Activated CD4-positive, alpha-beta memory T cell treated with anti-CD3 and anti-CD28 coated beads, Interleukin-2, amount 10 ng/mL, durations not matched to agents 7 days and 5 days (primary cell): ENCODE measurements around the gene TTPAL. TPM values are rescaled to one million over a fixed set of nuclear protein-coding genes. Genes with fewer than 3 reads are reported as not detected.
A peak's percentile ranks its signal among the peaks of the same experiment; 100 is the strongest.

Source experiments
- CTCF ChIA-PET: fragments of 350-600 bp; sonication (Branson Sonifier 250); formaldehyde crosslinking; loops from one replicate; lab custom pipeline; 2021; ENCODE audit warnings: antibody characterized with exemption, inconsistent platforms; lab: Charles Lee
- POLR2A ChIA-PET: fragments of 350-600 bp; sonication (Branson Sonifier 250); formaldehyde crosslinking; loops from one replicate; lab custom pipeline; 2021; ENCODE audit warnings: antibody characterized with exemption; lab: Charles Lee
- DNase-seq: peaks from one replicate; pipeline ENCODE4 v3.0.0-alpha.2; 2020
- H3K27ac Mint-ChIP-seq: one replicate; pipeline ENCODE4 v1.8.0; 2021; ENCODE audit warnings: mild to moderate bottlenecking, mixed read lengths
- H3K27me3 Mint-ChIP-seq: one replicate; pipeline ENCODE4 v1.8.0; 2021; ENCODE audit warnings: mixed read lengths
- H3K36me3 Mint-ChIP-seq: one replicate; pipeline ENCODE4 v1.8.0; 2021; ENCODE audit warnings: low read depth, mixed read lengths
- H3K4me1 Mint-ChIP-seq: one replicate; pipeline ENCODE4 v1.8.0; 2021; ENCODE audit warnings: mixed read lengths
- H3K4me3 Mint-ChIP-seq: one replicate; pipeline ENCODE4 v1.8.0; 2021; ENCODE audit warnings: mild to moderate bottlenecking, mixed read lengths
- H3K9me3 Mint-ChIP-seq: one replicate; pipeline ENCODE4 v1.8.0; 2021; ENCODE audit warnings: mixed read lengths
- total RNA-seq, 2 experiments: library from RNA; stranded (reverse); gene quantifications; one replicate each; pipeline ENCODE4 v1.2.3, GENCODE V29; 2021

TTPAL gene
- total RNA-seq, 2 experiments from 2014 or later, result 15.5 to 16.6 TPM

DNA sequence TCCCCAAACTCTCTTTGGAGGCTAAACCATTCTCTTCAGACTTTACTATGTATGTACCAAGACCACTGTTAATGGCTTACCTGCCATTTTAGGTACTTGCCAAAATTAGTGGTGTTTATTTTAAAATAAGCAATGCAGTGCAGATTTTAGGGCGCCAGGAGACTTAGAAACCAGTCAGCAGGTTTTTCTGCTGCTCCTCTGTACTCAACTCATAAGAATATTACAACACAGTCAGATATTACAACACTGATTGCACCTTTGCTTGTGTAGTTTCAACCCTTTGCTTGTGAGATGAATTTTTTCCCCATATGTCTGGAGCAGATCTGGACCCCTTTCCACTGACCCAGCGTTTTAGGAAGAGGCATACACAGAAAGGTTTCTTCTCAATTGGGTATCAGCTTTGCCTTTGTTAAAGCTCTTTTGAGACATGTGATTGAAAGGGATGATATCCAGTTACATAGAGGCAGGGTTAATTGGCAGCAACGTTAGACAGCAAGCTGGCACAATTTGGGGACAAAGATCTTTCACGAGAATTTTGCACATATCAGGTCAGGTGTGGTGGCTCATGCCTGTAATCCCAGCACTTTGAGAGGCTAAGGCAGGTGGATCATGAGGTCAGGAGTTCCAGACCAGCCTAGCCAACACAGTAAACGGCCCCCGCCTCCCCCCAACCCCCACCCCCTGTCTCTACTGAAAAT, 6.2 kb downstream of the TTPAL start:
- Mint-ChIP-seq H3K27me3 (no peaks in the 10 kb centered on the region), H3K36me3 (peaks cover 36% of the 10 kb centered on the region), H3K9me3 (no peaks in the 10 kb centered on the region), H3K4me1 (peaks cover 7% of the 10 kb centered on the region), H3K4me3 (no peak overlapping the region), H3K27ac (no peak overlapping the region)
- ChIA-PET CTCF (no interaction called here), POLR2A (no interaction called here)
- no peak for DNase-seq

DNA sequence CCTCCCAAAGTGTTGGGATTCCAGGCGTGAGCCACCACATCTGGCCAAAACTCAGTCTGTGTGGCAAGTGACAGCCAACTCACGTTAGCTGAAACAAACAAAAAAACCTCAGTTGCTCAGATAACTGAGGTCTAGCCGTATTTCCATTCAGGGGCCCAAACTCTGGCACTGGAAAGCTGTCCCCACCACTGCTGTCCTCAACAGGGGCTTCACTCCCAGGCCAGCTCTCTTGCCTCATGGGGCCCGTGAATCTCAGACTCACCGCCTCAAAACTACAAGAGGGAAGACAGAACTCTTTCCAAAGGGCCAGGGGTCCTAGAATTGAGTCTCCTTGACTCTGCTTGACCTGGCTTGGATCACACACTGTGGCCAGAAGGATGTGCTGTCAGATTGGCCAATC, 7.4 kb downstream of the TTPAL start:
- H3K4me3 Mint-ChIP-seq, result no peak overlapping the region
- no peak for DNase-seq
- H3K36me3 Mint-ChIP-seq, result peaks cover 36% of the 10 kb centered on the region
- H3K9me3 Mint-ChIP-seq, result no peaks in the 10 kb centered on the region
- no peak overlapping the region for H3K27ac Mint-ChIP-seq
- H3K4me1 Mint-ChIP-seq, result peaks cover 2% of the 10 kb centered on the region
- CTCF ChIA-PET, result no interaction called here
- no peaks in the 10 kb centered on the region for H3K27me3 Mint-ChIP-seq
- POLR2A ChIA-PET, result no interaction called here

DNA sequence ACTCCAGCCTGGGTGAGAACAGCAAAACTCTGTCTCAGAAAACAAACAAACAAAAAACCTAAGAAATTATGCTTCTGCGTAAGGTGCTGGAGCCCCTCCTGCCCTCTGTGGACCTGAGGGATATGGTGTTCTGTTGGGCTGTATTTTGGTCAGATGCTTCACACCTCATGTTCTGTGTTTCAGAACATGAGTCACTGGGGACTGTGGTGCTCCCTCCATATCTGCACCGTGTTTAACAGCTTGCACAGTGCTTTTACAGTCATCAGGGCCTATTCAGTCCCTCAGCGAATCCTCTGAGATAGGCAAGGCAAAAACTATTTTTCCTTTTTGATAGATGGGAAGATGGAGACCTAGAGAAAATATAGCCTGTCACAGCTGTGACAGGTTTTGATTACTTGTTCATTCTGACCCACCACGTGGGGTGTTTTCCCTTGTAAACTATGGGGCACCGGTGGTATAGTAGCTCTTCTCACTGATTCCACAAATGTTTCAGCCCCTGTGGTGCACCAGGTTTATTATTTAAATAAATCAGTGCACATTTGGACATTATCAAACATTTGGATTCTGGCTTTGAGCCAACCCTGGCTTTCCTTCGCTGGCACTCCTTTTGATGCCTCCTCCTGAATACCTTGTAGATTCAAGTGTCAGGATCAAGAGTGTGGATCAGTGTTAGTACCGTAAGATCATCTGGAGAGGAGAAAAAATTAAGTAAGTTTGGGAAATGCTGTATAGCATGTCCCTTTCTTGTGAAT, 9.6 kb downstream of the TTPAL start:
- Mint-ChIP-seq H3K27ac (no peak overlapping the region), H3K27me3 (no peaks in the 10 kb centered on the region), H3K9me3 (no peaks in the 10 kb centered on the region), H3K36me3 (peaks cover 53% of the 10 kb centered on the region), H3K4me3 (no peak overlapping the region), H3K4me1 (peaks cover 7% of the 10 kb centered on the region)
- ChIA-PET CTCF (interaction anchor here (0.9 to 1.0 kb wide), 2 partner anchors 23 to 125 kb away, joined by 3 to 4 read pairs; no protein-coding TSS in a partner anchor), POLR2A (interaction anchor here (1.1 kb wide), 1 partner anchor 9 kb away, joined by 6 read pairs; the partner anchor contains the start of gene TTPAL)
- no peak for DNase-seq

DNA sequence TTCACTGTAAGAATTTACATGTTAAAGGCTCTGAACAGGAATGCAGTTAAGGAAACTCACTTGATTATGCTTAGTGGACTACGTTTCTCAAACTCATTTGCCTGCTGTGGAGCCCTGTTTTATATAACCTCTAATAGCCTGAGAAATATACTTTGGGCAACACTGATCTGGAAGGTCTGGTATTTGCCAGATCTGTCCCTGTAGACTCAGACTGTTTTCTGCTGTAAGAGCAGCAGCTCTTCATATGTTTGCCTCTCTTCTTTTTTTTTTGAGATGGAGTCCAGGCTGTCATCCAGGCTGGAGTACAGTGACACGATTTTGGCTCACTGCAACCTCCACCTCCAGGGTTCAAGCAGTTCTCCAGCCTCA, 10.1 kb downstream of the TTPAL start:
- ChIA-PET POLR2A (interaction anchor here (1.1 kb wide), 1 partner anchor 10 kb away, joined by 6 read pairs; the partner anchor contains the start of gene TTPAL), CTCF (interaction anchor here (1.0 kb wide), 1 partner anchor 124 kb away, joined by 4 read pairs; no protein-coding TSS in a partner anchor)
- no peak overlapping the region for H3K27ac Mint-ChIP-seq
- no peaks in the 10 kb centered on the region for H3K27me3 Mint-ChIP-seq
- H3K4me1 Mint-ChIP-seq, result peaks cover 10% of the 10 kb centered on the region
- peaks cover 51% of the 10 kb centered on the region for H3K36me3 Mint-ChIP-seq
- no peak overlapping the region for H3K4me3 Mint-ChIP-seq
- no peak for DNase-seq
- no peaks in the 10 kb centered on the region for H3K9me3 Mint-ChIP-seq

DNA sequence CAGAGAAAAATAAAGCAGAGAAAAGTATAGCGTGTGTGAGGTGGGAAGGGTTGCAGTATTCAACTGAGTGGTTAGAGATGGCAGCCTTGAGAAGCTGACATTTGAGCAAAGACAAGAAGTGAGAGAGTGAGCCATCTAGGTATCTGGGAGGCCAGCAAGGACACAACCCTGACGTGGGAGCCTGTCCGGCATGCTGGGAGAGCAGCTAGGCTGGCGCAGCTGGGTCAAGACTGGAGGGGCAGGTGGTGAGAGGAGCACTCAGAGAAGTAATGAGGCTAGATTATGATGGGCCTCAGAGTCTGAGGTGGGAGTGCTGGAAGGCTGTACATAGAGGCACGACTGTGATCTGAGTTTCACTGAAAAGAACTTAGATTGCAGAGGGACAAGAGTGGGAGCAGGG, 12.9 kb downstream of the TTPAL start:
- Mint-ChIP-seq H3K27ac (peak overlapping the region; percentile 2), H3K4me1 (peaks cover 26% of the 10 kb centered on the region), H3K27me3 (no peaks in the 10 kb centered on the region), H3K4me3 (no peak overlapping the region), H3K9me3 (no peaks in the 10 kb centered on the region), H3K36me3 (peaks cover 53% of the 10 kb centered on the region)
- ChIA-PET CTCF (no interaction called here), POLR2A (interaction anchor here (1.0 kb wide), 1 partner anchor 13 kb away, joined by 3 read pairs; the partner anchor contains the start of gene TTPAL)
- no peak for DNase-seq

DNA sequence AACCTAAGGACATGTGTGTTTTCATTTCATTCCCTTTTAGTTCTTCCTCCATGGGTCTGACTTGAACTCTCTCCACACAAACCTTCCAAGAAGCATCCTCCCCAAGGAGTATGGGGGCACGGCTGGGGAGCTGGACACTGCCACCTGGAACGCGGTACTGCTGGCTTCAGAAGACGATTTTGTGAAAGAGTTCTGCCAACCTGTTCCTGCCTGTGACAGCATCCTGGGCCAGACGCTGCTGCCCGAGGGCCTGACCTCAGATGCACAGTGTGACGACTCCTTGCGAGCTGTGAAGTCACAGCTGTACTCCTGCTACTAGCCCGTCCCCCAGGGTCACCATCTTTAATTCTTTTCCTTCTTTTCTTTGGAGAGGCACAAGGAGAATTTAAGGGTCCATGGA, 13.5 kb downstream of the TTPAL start:
- DNase-seq, result no peak
- Mint-ChIP-seq H3K4me3 (no peak overlapping the region), H3K36me3 (peaks cover 53% of the 10 kb centered on the region), H3K27me3 (no peaks in the 10 kb centered on the region), H3K4me1 (peaks cover 26% of the 10 kb centered on the region), H3K9me3 (no peaks in the 10 kb centered on the region), H3K27ac (no peak overlapping the region)
- ChIA-PET CTCF (interaction anchor here (2.0 kb wide), 1 partner anchor 14 kb away, joined by 5 read pairs; the partner anchor contains the start of gene TTPAL), POLR2A (interaction anchor here (1.4 kb wide), 1 partner anchor 13 kb away, joined by 7 read pairs; the partner anchor contains the start of gene TTPAL)

DNA sequence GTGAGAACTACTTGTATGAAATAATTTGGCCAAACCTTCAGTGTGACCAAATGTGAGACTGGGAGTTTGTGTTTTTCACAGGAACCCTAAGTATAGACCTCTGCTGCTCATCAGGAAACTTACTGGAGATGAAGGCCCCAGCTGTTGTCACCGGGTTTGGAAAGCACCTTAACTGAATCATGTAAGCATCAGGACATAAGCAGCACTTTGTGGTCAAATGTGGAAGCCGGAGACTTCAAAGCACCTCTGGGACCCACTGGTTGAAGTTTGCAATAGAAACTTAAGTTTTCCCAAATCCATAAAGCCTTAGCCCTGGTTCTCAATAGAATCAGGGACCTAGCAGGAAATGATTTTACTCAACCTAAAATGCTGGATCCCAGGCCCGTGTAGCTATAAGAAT, 14.3 kb downstream of the TTPAL start:
- DNase-seq, result no peak
- H3K4me1 Mint-ChIP-seq, result peaks cover 31% of the 10 kb centered on the region
- no peak overlapping the region for H3K27ac Mint-ChIP-seq
- ChIA-PET POLR2A (interaction anchor here (1.4 kb wide), 1 partner anchor 14 kb away, joined by 7 read pairs; the partner anchor contains the start of gene TTPAL), CTCF (interaction anchor here (2.0 kb wide), 1 partner anchor 14 kb away, joined by 5 read pairs; the partner anchor contains the start of gene TTPAL)
- H3K27me3 Mint-ChIP-seq, result no peaks in the 10 kb centered on the region
- H3K36me3 Mint-ChIP-seq, result peaks cover 57% of the 10 kb centered on the region
- H3K9me3 Mint-ChIP-seq, result no peaks in the 10 kb centered on the region
- no peak overlapping the region for H3K4me3 Mint-ChIP-seq

DNA sequence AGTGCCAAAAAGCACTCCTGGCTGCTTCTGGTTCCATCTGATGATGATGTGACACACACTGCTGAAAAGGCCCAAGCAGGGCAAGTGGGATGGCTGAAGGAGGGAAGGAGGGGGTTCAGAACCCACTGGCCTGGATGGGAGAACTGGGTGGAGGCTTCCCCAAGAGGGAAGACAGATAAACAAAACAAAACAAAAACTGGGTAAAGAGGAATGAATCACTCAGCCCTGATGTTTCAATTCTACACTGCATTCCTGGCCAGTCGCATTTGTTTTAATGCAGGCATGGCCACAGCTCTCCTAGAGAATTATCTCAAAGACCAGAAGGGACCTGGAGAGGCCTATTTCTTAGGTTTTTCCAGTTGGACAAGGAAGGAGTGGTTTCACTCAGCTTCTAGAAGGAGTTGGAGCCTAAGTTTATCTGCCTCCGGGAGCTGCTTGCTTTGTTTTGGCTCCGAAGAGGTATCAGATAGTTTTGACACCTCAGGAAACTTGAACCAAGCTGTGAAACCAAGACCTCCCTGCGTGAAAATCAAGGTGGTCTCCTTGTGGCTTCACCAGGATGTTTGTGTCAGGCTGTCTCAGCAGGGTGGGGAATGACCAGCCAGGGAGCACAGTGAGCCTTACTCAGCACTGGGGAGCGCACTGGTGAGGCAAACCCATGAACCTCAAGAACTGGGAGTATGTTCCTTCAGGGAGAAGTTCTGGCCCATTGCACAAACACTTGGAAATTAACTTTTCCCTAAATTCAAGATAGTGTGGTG, 16.1 kb downstream of the TTPAL start:
- Mint-ChIP-seq H3K27ac (peak overlapping the region; percentile 58), H3K4me1 (peaks cover 43% of the 10 kb centered on the region), H3K9me3 (no peaks in the 10 kb centered on the region), H3K4me3 (no peak overlapping the region), H3K36me3 (peaks cover 71% of the 10 kb centered on the region), H3K27me3 (no peaks in the 10 kb centered on the region)
- ChIA-PET CTCF (interaction anchor here (1.3 kb wide), 1 partner anchor 16 kb away, joined by 3 read pairs; the partner anchor contains the start of gene TTPAL), POLR2A (interaction anchor here (1.1 kb wide), 1 partner anchor 16 kb away, joined by 3 read pairs; no protein-coding TSS in a partner anchor)
- DNase-seq, result no peak

DNA sequence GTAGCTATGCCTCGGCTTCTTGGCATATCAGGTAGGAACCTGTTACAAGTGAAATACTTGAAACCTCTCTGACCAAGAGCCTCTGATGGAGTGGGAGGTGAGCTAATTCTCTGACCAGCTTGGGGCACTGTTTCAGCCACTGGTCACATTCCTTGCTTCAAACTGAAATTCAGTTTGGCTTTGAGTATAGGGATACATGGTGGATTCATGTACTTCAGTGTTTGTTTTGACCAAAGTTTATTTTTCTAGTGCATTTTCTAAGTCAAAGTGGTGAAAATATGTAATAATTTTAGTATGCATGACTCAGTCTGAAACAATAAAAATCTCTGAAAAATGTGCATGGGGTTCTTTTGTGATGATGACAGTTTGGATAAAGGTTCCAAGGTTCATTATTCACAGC, 18.6 kb downstream of the TTPAL start:
- no peak overlapping the region for H3K27ac Mint-ChIP-seq
- no peak overlapping the region for H3K4me3 Mint-ChIP-seq
- peaks cover 53% of the 10 kb centered on the region for H3K4me1 Mint-ChIP-seq
- peaks cover 83% of the 10 kb centered on the region for H3K36me3 Mint-ChIP-seq
- no peaks in the 10 kb centered on the region for H3K9me3 Mint-ChIP-seq
- ChIA-PET CTCF (interaction anchor here (0.7 kb wide), 1 partner anchor 19 kb away, joined by 3 read pairs; the partner anchor contains the start of gene TTPAL), POLR2A (interaction anchor here (0.9 to 2.5 kb wide), 3 partner anchors 9 to 18 kb away, joined by 3 to 6 read pairs (median 6); partner anchors contain the start of gene TTPAL)
- no peak for DNase-seq
- H3K27me3 Mint-ChIP-seq, result no peaks in the 10 kb centered on the region

DNA sequence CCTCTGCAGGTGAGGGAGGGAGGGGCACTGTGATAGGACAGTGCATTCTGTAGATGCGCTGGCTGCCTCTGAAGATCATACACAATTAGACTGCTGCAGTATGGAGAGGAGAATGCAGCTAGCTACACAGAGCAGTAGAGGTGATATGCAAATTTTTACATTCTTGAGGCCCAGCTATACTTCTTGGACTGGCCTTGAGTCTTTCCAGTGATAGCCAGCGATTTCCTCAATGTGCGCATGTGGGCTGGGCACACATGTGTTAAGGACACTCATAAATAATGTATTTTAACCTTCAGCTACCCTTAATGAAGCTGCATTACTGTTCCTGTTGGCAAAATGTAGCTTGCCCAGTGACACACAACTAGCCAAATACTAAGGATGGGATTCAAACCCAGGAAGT, 19.0 kb downstream of the TTPAL start:
- CTCF ChIA-PET, result interaction anchor here (0.7 kb wide), 1 partner anchor 19 kb away, joined by 3 read pairs; the partner anchor contains the start of gene TTPAL
- Mint-ChIP-seq H3K9me3 (no peaks in the 10 kb centered on the region), H3K4me3 (no peak overlapping the region), H3K36me3 (peaks cover 82% of the 10 kb centered on the region), H3K27me3 (no peaks in the 10 kb centered on the region), H3K27ac (peak overlapping the region; percentile 64), H3K4me1 (peaks cover 51% of the 10 kb centered on the region)
- POLR2A ChIA-PET, result interaction anchor here (1.2 to 2.5 kb wide), 3 partner anchors 9 to 27 kb away, joined by 3 to 6 read pairs (median 6); partner anchors contain the start of genes SERINC3 and TTPAL
- no peak for DNase-seq

DNA sequence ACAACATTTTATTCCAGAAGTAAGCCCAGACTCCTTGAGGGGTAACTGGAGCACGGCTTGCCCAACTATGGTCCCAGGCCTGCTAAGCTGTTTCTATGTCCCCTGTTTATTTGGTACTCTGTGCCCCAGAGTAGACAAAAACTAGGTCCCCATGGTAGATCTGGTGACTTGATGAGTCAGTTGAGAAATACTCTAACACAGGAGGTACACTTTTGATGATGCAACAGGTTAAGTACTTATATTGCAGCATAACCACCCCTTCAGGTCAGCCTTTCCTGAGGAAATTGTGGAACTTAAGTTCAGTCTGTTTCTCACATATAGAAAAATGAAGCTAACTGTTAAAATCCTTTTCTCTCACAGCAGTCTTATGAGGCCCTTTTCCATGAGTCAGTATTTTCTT, 19.6 kb downstream of the TTPAL start:
- peak overlapping the region; percentile 64 for H3K27ac Mint-ChIP-seq
- no peak overlapping the region for H3K4me3 Mint-ChIP-seq

More for the DNA sequence above, 19.6 kb downstream of the TTPAL start:
- H3K4me1 Mint-ChIP-seq, result peaks cover 48% of the 10 kb centered on the region
- POLR2A ChIA-PET, result interaction anchor here (1.2 to 2.5 kb wide), 3 partner anchors 8 to 26 kb away, joined by 3 to 6 read pairs (median 6); partner anchors contain the start of genes SERINC3 and TTPAL
- CTCF ChIA-PET, result no interaction called here
- H3K27me3 Mint-ChIP-seq, result no peaks in the 10 kb centered on the region
- peaks cover 84% of the 10 kb centered on the region for H3K36me3 Mint-ChIP-seq
- H3K9me3 Mint-ChIP-seq, result no peaks in the 10 kb centered on the region
- no peak for DNase-seq
